ENCODE measurements around the gene ZNF569.

DNA sequence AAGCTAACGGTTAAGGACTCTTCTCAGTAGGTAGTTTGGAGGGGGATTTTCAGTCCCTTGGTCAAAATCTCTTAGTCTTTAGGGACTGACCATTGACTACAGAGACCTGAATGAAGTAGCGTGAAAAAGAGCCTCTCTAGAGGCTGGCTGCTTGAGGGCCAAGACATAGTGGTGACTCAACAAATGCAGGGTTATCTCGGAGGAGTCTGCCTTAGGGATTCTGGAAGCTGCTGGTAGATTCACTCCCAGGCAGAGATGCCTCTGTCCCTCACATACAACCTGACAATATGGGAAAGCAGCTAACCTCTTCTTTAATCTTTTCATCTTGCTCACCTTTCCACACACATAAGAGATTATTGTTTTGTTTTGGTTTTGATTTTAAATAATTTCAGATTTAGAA lies 44.6 kb upstream of the ZNF569 start:
- TF ChIP-seq, protein P1, sequence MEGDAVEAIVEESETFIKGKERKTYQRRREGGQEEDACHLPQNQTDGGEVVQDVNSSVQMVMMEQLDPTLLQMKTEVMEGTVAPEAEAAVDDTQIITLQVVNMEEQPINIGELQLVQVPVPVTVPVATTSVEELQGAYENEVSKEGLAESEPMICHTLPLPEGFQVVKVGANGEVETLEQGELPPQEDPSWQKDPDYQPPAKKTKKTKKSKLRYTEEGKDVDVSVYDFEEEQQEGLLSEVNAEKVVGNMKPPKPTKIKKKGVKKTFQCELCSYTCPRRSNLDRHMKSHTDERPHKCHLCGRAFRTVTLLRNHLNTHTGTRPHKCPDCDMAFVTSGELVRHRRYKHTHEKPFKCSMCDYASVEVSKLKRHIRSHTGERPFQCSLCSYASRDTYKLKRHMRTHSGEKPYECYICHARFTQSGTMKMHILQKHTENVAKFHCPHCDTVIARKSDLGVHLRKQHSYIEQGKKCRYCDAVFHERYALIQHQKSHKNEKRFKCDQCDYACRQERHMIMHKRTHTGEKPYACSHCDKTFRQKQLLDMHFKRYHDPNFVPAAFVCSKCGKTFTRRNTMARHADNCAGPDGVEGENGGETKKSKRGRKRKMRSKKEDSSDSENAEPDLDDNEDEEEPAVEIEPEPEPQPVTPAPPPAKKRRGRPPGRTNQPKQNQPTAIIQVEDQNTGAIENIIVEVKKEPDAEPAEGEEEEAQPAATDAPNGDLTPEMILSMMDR (IDR thresholded peaks at IDR 0.05): no peak
- no peak for TF ChIP-seq POLR2A (IDR thresholded peaks at IDR 0.05)

All from esophagus squamous epithelium (tissue), 4 donors.